ENCODE data around the gene KCNJ5.
A peak's percentile ranks its signal among the peaks of the same experiment; 100 is the strongest.

Gene KCNJ5

DNA sequence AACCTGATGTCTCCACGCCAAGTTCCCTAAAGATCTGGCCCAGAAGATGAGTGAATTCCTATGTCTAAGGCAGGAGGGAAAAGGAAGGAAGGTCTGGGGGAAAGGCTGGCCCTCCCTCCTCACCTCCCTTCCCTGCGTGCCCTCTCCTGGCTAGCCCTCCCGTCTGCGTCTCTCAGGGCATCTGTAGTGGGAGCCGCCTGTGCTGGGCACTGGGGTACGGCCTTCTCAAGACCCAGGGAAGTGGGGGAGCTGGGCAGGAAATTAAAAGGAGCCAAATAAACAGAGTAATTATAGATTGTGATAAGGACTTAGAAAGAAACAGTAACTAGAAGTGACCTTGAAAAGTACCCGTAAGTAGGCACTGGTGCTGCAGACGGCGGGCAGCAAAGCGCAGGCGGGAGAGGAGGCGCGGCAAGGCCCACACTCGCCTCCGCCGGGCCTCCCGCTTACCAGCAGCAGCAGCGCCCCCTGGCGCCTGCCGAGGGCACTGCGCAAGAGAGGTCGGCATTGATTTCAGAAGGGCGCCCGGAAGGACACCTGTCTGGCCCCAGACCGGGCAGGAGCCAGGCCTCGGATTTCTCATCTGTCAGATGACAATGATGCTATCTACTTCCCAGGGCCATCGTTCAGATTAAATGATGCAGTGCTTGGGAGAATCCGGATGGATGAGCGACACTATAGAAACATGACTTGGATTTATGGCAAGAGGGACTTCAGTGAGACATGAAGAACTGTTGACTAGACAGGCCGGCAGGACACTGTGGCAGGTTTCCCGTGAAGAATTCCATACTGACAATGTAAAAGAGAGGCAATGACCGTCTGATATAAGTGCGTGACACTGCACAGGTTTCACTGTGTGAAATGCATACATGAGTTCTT is 31.4 kb upstream of the KCNJ5 start:
- ChIA-PET CTCF (interaction anchor here (1.0 to 5.7 kb wide), 5 partner anchors 9 to 702 kb away, joined by 3 to 47 read pairs (median 8); no protein-coding TSS in a partner anchor), POLR2A (no interaction called here)
- H3K4me3 ChIP-seq (ENCODE audit: low read depth, low read length) = no peak overlapping the region
- no peak for DNase-seq (ENCODE audit: low read depth, low spot score)
- TF ChIP-seq, protein P1, sequence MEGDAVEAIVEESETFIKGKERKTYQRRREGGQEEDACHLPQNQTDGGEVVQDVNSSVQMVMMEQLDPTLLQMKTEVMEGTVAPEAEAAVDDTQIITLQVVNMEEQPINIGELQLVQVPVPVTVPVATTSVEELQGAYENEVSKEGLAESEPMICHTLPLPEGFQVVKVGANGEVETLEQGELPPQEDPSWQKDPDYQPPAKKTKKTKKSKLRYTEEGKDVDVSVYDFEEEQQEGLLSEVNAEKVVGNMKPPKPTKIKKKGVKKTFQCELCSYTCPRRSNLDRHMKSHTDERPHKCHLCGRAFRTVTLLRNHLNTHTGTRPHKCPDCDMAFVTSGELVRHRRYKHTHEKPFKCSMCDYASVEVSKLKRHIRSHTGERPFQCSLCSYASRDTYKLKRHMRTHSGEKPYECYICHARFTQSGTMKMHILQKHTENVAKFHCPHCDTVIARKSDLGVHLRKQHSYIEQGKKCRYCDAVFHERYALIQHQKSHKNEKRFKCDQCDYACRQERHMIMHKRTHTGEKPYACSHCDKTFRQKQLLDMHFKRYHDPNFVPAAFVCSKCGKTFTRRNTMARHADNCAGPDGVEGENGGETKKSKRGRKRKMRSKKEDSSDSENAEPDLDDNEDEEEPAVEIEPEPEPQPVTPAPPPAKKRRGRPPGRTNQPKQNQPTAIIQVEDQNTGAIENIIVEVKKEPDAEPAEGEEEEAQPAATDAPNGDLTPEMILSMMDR (IDR thresholded peaks at IDR 0.05; ENCODE audit: insufficient read depth, low read length, missing control alignments) = peak; percentile 73

DNA sequence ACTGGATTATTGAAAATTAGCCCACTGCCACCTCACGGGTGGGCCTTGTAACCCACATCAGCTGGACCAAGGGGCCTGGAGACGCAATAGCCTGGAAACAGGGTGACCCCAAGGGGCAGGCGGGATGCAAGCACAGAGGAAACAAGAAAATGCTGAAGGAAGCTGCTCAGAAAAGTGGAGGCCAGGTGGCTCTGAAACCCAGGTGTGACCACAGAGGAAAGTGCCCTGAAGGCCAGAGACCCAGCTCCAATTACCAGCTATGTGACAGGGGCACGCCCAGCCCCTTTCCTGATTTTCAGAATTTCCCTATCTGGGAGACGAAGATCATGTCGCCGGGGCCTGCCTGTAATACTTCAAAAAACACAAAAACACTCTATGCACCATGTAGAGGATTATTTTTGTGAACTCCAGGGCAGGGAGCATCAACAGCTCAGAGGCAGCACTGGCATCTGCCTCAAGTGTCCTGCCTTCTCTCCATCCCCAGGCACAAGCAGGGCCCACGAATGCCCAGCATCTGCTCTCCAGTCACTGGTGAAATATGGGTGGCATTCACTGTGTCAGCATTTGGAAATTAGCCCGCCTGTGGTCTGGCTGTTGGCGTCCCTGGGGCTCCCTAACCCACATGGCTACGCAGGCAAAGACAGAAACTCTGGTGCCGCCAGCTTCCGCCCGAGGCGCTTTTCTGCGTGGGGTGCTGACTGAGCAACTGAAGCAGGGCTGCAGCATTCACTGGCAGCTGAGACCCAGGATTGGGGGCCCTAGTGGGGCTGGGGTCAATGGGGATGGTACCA is 30.4 kb upstream of the KCNJ5 start:
- TF ChIP-seq, protein P1 (IDR thresholded peaks at IDR 0.05; ENCODE audit: insufficient read depth, low read length, missing control alignments) = no peak
- ChIA-PET CTCF (interaction anchor here (0.8 to 5.7 kb wide), 7 partner anchors 10 to 703 kb away, joined by 3 to 47 read pairs (median 6); no protein-coding TSS in a partner anchor), POLR2A (no interaction called here)
- DNase-seq (ENCODE audit: low read depth, low spot score) = peak; percentile 46
- H3K4me3 ChIP-seq (ENCODE audit: low read depth, low read length) = no peak overlapping the region

DNA sequence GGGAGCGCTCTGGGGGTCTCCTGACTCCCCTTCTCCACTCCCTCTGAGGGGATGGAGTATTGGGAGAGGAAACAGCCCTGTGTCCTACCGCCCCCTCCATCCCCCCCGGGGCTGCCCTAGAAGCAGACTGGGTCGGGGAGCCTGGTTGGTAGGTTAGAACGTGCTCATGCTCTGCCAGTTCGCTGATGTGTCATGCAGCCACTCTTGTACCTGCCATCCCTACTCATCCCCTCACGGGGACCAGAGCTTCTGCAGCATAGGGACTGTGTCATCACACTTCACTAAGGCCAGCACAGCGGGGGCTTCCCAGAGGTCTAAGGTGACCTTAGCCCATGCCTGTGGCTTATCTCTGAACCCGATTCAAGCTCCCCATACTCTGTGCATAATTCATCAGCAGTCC is 28.8 kb upstream of the KCNJ5 start:
- CTCF ChIA-PET = interaction anchor here (0.8 to 5.7 kb wide), 7 partner anchors 12 to 705 kb away, joined by 3 to 47 read pairs (median 4); no protein-coding TSS in a partner anchor
- no peak for DNase-seq (ENCODE audit: low read depth, low spot score)
- H3K4me3 ChIP-seq (ENCODE audit: low read depth, low read length) = no peak overlapping the region
- POLR2A ChIA-PET = no interaction called here
- TF ChIP-seq, protein P1 (IDR thresholded peaks at IDR 0.05; ENCODE audit: insufficient read depth, low read length, missing control alignments) = no peak

DNA sequence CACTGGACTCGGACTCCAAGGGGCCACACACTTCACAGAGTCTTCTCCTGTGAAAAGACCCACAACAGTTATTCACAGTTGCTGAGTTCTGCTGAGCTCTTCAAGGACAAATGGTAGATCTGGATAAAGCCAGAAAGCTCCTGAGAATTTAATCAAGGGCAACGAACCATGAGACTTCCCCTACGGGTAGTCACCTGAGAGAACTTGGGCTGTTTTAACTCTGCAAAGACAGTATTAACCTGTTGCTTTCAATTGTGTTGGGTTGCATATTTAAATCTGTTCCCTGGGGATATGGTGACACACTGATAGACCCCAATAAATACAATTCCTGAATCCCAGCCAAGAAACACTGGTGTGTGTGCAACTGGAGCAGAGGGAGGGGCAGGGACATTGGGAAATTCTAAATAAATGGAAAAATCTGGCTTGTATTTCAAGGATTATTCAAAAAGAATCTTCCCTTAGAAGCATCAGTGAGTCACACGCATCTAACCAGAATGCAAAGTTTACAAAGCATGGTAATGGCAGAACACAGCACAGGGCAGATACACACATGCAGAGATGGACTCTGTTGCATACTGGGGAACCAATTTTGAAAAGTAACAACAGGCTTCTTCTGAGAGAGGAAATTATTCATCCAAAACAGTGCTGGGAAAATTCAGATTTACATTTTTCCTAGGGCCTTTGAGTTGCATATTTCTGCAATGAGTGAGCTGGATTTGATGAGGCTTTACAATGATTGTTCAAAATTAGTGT is 28.1 kb upstream of the KCNJ5 start:
- ChIA-PET POLR2A (no interaction called here), CTCF (interaction anchor here (0.8 to 5.7 kb wide), 5 partner anchors 13 to 705 kb away, joined by 3 to 47 read pairs (median 3); no protein-coding TSS in a partner anchor)
- peak; percentile 34 for DNase-seq (ENCODE audit: low read depth, low spot score)
- H3K4me3 ChIP-seq (ENCODE audit: low read depth, low read length) = no peak overlapping the region
- TF ChIP-seq, protein P1 (IDR thresholded peaks at IDR 0.05; ENCODE audit: insufficient read depth, low read length, missing control alignments) = no peak

DNA sequence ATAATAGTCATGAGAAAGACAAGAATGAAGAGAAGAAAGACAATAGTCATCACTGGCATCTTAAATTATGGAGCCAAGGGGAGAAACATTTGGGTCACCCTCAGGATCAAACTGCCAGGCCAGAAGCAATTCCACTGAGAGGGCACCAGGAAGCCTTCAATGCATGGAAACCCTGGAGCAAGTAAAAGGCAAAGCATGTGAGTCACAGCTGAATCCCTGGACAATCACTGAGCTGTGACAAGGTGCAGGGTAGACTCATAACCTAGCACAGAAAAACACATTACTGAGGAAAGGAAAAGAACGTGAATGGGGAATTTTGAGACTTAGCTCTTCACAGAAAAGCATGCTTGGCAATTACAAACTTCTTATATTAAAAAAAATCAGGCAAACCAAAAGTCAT is 25.7 kb upstream of the KCNJ5 start:
- ChIA-PET CTCF (interaction anchor here (1.0 to 2.1 kb wide), 6 partner anchors 19 to 707 kb away, joined by 3 to 9 read pairs (median 6); no protein-coding TSS in a partner anchor), POLR2A (no interaction called here)
- no peak overlapping the region for H3K4me3 ChIP-seq (ENCODE audit: low read depth, low read length)
- DNase-seq (ENCODE audit: low read depth, low spot score) = no peak
- TF ChIP-seq, protein P1 (IDR thresholded peaks at IDR 0.05; ENCODE audit: insufficient read depth, low read length, missing control alignments) = no peak
